Neural cell (in vitro differentiated cells): ENCODE measurements around the gene ZFP64. TPM values are rescaled to one million over a fixed set of nuclear protein-coding genes. Genes with fewer than 3 reads are reported as not detected.
"Not testable (repeated sequence)": the region's sequence is repeated elsewhere in the genome, so short reads cannot be mapped to it uniquely, and the experiment has no call there.

Source experiments
- H2AFZ ChIP-seq: fragments of 200-600, 300-800 bp; sonication (generic), shearing (Covaris generic); 2 replicates; pipeline ENCODE4 v1.6.0; 2014; ENCODE audit warnings: low read depth, mild to moderate bottlenecking, antibody characterized with exemption, low read length, moderate library complexity
- H3F3A ChIP-seq: fragments of 200-600 bp; shearing (Covaris generic); 2 replicates; pipeline ENCODE4 v1.6.1; 2016; ENCODE audit warnings: mild to moderate bottlenecking, moderate library complexity, mixed read lengths, antibody characterized with exemption, low read length; ENCODE audit not compliant: insufficient read depth, poor library complexity, severe bottlenecking
- H3K27ac ChIP-seq: fragments of 200-600, 300-800 bp; sonication (generic), shearing (Covaris generic); 2 replicates; pipeline ENCODE4 v1.5.1; 2014; ENCODE audit warnings: mild to moderate bottlenecking, low read length, moderate library complexity
- H3K27me3 ChIP-seq: fragments of 300-800, 200-600 bp; sonication (generic), shearing (Covaris generic); 2 replicates; pipeline ENCODE4 v1.6.0; 2014; ENCODE audit warnings: mild to moderate bottlenecking, low read depth, low read length, moderate library complexity; ENCODE audit not compliant: insufficient read depth
- H3K36me3 ChIP-seq: fragments of 300-800, 200-600 bp; sonication (generic), shearing (Covaris generic); 2 replicates; pipeline ENCODE4 v1.5.1; 2014; ENCODE audit warnings: mild to moderate bottlenecking, antibody characterized with exemption, low read length, moderate library complexity; ENCODE audit not compliant: insufficient read depth
- H3K4me2 ChIP-seq: fragments of 300-800, 200-600 bp; sonication (generic), shearing (Covaris generic); 2 replicates; pipeline ENCODE4 v1.6.0; 2014; ENCODE audit warnings: mild to moderate bottlenecking, low read length
- H3K4me3 ChIP-seq: fragments of 300-800, 200-600 bp; sonication (generic), shearing (Covaris generic); 2 replicates; pipeline ENCODE4 v1.5.1; 2014; ENCODE audit warnings: mild to moderate bottlenecking, low read length, moderate library complexity
- H3K79me2 ChIP-seq: fragments of 200-600 bp; shearing (Covaris generic); replicated peaks from 2 replicates; pipeline ENCODE4 v1.6.0; 2014; ENCODE audit warnings: mild to moderate bottlenecking, low read length, moderate library complexity; ENCODE audit not compliant: insufficient read depth
- H3K9ac ChIP-seq: fragments of 300-800, 200-600 bp; sonication (generic), shearing (Covaris generic); 2 replicates; pipeline ENCODE4 v1.6.1; 2016; ENCODE audit warnings: mild to moderate bottlenecking, low read length, mixed read lengths
- H3K9me2 ChIP-seq: fragments of 200-600 bp; shearing (Covaris generic); 2 replicates; pipeline ENCODE4 v1.6.1; 2016; ENCODE audit warnings: mild to moderate bottlenecking, low read length, mixed read lengths; ENCODE audit not compliant: insufficient read depth
- H3K9me3 ChIP-seq: fragments of 200-600, 300-800 bp; sonication (generic), shearing (Covaris generic); 2 replicates; pipeline ENCODE4 v1.6.1; 2016; ENCODE audit warnings: mild to moderate bottlenecking, mixed run types, low read length, moderate library complexity, mixed read lengths
- H4K20me1 ChIP-seq: fragments of 200-600 bp; shearing (Covaris generic); 2 replicates; pipeline ENCODE4 v1.6.1; 2016; ENCODE audit warnings: mild to moderate bottlenecking, mixed run types; ENCODE audit not compliant: insufficient read depth
- EZH2 ChIP-seq: fragments of 200-600, 300-800 bp; shearing (Covaris generic), sonication (generic); IDR thresholded peaks from 2 replicates; pipeline ENCODE4 v1.6.1; 2014; ENCODE audit warnings: antibody characterized with exemption, low read length, borderline replicate concordance, mild to moderate bottlenecking; ENCODE audit not compliant: insufficient read depth, poor library complexity, severe bottlenecking
- POLR2AphosphoS5 ChIP-seq: IDR thresholded peaks from 2 replicates; pipeline ENCODE4 v1.6.1; 2012
- RAD21 ChIP-seq: fragments of 450-650 bp; conservative IDR thresholded peaks from 2 replicates; pipeline ENCODE4 v1.6.1; 2014; ENCODE audit warnings: antibody characterized with exemption, mild to moderate bottlenecking, moderate library complexity
- SMC3 ChIP-seq: fragments of 450-650 bp; conservative IDR thresholded peaks from 2 replicates; pipeline ENCODE4 v1.6.1; 2014; ENCODE audit warnings: antibody characterized with exemption, mild to moderate bottlenecking, moderate library complexity; ENCODE audit not compliant: poor library complexity
- TAF1 ChIP-seq: IDR thresholded peaks from 2 replicates; pipeline ENCODE4 v1.6.1; 2012; ENCODE audit warnings: low read depth
- polyA plus RNA-seq: library from polyadenylated mRNA; depleted of rRNA; stranded (reverse); fragments of >200 nt; gene quantifications from 2 replicates; pipeline ENCODE4 v1.2.3, GENCODE V29; 2014
- TF ChIP-seq, protein P1 (sequence below): IDR thresholded peaks from 2 replicates; pipeline ENCODE4 v1.6.1; 2012; ENCODE audit warnings: borderline replicate concordance
- TF ChIP-seq, protein P2 (sequence below): fragments of 450-650 bp; IDR thresholded peaks from 2 replicates; pipeline ENCODE4 v1.5.1; 2014; ENCODE audit warnings: antibody characterized with exemption, mild to moderate bottlenecking, moderate library complexity; ENCODE audit not compliant: poor library complexity, severe bottlenecking

The ZFP64 gene
- polyA plus RNA-seq, 1 donor from 2014 or later = 4.7 TPM

DNA sequence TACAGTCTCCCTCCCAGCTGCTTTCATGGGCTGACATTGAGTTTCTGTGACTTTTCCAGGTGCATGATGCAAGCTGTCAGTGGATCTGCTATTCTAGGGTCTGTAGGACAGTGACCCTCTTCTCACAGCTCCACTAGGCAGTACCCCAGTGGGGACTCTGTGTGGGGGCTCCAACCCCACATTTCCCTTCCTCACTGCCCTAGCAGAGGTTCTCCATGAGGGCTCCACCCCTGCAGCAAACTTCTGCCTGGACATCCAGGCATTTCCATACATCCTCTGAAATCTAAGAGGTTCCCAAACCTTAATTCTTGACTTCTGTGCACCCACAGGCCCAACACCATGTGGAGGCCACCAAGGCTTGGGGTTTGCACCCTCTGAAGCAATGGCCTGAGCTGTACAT, 29.3 kb upstream of the ZFP64 start:
- not testable (repeated sequence) for H3K9me2 ChIP-seq, H3K9ac ChIP-seq, H3K4me3 ChIP-seq, H3K36me3 ChIP-seq, H4K20me1 ChIP-seq, H3K27me3 ChIP-seq, H3K4me2 ChIP-seq, H3K27ac ChIP-seq, H3F3A ChIP-seq, H3K79me2 ChIP-seq, H3K9me3 ChIP-seq, H2AFZ ChIP-seq

DNA sequence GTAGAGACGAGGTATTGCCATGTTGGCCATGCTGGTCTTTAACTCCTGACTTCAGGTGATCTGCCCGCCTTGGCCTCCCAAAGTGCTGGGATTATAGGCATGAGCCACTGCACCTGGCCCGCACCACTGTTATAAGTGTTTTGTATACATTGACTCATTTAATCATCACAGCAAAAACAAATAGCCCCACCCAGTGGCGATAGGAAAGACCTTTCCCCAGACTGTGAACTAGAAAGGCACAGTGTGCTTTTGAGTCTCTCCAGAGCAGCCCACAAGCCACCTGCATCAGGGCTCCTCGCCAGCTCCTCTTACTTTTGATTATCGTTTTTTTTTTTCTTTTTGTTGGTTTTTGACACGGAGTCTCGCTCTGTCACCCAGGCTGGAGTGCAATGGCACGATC, 27.9 kb upstream of the ZFP64 start:
- no peak overlapping the region for H3K27ac ChIP-seq
- no peak overlapping the region for H3K9ac ChIP-seq
- no peak overlapping the region for H3K4me2 ChIP-seq
- H3K9me2 ChIP-seq = no peaks in the 10 kb centered on the region
- no peaks in the 10 kb centered on the region for H3K36me3 ChIP-seq
- no peak overlapping the region for H3K4me3 ChIP-seq
- no peaks in the 10 kb centered on the region for H3F3A ChIP-seq
- no peaks in the 10 kb centered on the region for H3K79me2 ChIP-seq
- peaks cover 5% of the 10 kb centered on the region for H3K9me3 ChIP-seq
- no peaks in the 10 kb centered on the region for H4K20me1 ChIP-seq
- no peak overlapping the region for H2AFZ ChIP-seq
- H3K27me3 ChIP-seq = no peaks in the 10 kb centered on the region
- no peak for TF ChIP-seq TAF1
- TF ChIP-seq EZH2 = no peak
- no peak for TF ChIP-seq SMC3
- TF ChIP-seq, protein P1, sequence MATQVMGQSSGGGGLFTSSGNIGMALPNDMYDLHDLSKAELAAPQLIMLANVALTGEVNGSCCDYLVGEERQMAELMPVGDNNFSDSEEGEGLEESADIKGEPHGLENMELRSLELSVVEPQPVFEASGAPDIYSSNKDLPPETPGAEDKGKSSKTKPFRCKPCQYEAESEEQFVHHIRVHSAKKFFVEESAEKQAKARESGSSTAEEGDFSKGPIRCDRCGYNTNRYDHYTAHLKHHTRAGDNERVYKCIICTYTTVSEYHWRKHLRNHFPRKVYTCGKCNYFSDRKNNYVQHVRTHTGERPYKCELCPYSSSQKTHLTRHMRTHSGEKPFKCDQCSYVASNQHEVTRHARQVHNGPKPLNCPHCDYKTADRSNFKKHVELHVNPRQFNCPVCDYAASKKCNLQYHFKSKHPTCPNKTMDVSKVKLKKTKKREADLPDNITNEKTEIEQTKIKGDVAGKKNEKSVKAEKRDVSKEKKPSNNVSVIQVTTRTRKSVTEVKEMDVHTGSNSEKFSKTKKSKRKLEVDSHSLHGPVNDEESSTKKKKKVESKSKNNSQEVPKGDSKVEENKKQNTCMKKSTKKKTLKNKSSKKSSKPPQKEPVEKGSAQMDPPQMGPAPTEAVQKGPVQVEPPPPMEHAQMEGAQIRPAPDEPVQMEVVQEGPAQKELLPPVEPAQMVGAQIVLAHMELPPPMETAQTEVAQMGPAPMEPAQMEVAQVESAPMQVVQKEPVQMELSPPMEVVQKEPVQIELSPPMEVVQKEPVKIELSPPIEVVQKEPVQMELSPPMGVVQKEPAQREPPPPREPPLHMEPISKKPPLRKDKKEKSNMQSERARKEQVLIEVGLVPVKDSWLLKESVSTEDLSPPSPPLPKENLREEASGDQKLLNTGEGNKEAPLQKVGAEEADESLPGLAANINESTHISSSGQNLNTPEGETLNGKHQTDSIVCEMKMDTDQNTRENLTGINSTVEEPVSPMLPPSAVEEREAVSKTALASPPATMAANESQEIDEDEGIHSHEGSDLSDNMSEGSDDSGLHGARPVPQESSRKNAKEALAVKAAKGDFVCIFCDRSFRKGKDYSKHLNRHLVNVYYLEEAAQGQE = no peak
- no peak for TF ChIP-seq POLR2AphosphoS5

DNA sequence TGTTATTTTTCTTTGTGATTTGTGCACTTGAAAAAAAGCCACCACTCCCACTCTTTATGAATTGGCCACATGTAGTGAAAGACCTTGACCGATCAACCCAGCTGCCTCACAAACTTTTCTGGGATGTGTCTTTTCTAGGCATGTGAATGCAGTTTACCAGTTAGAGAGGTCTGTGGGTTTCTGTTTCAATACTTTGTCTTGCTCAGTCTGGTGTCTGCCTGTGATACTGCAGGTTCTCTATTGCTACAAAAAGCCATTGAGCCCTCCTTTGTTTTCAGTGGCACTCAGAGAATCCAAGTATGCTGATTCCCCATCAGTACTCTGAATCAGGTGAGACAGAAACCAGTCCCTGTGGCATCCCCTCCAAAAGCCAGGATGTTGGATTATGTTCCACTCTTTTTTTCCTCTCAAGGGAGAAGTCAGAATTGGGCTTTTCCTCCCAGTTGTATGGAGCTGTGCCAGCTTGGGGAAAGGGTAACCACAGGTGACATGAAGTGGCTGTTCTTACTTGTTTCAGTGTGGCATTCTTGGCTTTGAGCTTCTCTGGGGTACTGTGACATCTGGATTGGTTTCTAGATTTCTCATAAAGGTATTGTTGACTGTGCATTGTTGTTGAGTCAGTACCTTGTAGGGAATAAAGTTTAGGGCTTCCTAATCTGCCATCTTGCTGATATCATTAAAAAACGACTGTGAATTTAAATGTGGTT, 26.3 kb upstream of the ZFP64 start:
- Histone ChIP-seq H4K20me1 (no peaks in the 10 kb centered on the region), H2AFZ (no peak overlapping the region), H3K36me3 (no peaks in the 10 kb centered on the region), H3K27ac (no peak overlapping the region), H3K79me2 (no peaks in the 10 kb centered on the region), H3K4me3 (no peak overlapping the region), H3K4me2 (no peak overlapping the region), H3K27me3 (no peaks in the 10 kb centered on the region), H3K9me2 (no peaks in the 10 kb centered on the region), H3K9ac (no peak overlapping the region), H3K9me3 (peaks cover 5% of the 10 kb centered on the region), H3F3A (no peaks in the 10 kb centered on the region)
- TF ChIP-seq, protein P1 = no peak
- TF ChIP-seq, protein P2, sequence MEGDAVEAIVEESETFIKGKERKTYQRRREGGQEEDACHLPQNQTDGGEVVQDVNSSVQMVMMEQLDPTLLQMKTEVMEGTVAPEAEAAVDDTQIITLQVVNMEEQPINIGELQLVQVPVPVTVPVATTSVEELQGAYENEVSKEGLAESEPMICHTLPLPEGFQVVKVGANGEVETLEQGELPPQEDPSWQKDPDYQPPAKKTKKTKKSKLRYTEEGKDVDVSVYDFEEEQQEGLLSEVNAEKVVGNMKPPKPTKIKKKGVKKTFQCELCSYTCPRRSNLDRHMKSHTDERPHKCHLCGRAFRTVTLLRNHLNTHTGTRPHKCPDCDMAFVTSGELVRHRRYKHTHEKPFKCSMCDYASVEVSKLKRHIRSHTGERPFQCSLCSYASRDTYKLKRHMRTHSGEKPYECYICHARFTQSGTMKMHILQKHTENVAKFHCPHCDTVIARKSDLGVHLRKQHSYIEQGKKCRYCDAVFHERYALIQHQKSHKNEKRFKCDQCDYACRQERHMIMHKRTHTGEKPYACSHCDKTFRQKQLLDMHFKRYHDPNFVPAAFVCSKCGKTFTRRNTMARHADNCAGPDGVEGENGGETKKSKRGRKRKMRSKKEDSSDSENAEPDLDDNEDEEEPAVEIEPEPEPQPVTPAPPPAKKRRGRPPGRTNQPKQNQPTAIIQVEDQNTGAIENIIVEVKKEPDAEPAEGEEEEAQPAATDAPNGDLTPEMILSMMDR = no peak
- TF ChIP-seq RAD21 (no peak), POLR2AphosphoS5 (no peak)
